SK-N-MC (cell line): ENCODE measurements around the gene ZBTB46.

Source experiments
- EZH2 ChIP-seq: fragments of 200-600 bp; sonication (generic); IDR thresholded peaks from one replicate; pipeline ENCODE4 v1.6.1; 2017; ENCODE audit warnings: antibody characterized with exemption
- FOXP2 ChIP-seq: optimal IDR thresholded peaks from 2 replicates; pipeline ENCODE3; 2011; ENCODE audit warnings: mild to moderate bottlenecking, moderate library complexity; ENCODE audit not compliant: insufficient read depth; ENCODE audit errors: extremely low read length, control extremely low read depth
- POLR2AphosphoS5 ChIP-seq: IDR thresholded peaks from 2 replicates; pipeline ENCODE4 v1.6.1; 2012; ENCODE audit warnings: mild to moderate bottlenecking, low read depth, low read length, borderline replicate concordance

DNA sequence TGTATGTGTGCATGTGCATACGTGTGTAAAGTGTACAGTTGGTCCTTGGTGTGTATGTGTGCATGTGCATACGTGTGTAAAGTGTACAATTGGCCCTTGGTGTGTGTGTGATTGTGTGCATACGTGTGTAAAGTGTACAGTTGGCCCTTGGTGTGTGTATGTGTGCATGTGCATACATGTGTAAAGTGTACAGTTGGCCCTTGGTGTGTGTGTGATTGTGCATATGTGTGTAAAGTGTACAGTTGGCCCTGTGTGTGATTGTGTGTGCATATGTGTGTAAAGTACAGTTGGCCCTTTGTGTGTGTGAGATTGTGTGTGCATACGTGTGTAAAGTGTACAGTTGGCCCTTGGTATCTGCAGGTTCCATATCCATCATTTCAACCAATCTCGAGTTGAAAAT, 99.7 kb downstream of the ZBTB46 start:
- TF ChIP-seq POLR2AphosphoS5 (no peak), EZH2 (no peak), FOXP2 (no peak)
